DND-41 (cell line): ENCODE results near the gene SPECC1.

Experiments used
- EZH2 ChIP-seq: IDR thresholded peaks from 3 replicates; pipeline ENCODE4 v1.6.1; 2012; ENCODE audit warnings: borderline replicate concordance, low read depth, mild to moderate bottlenecking, moderate library complexity, low read length, inconsistent platforms; ENCODE audit not compliant: severe bottlenecking
- TF ChIP-seq, protein P1 (sequence below): IDR thresholded peaks from 2 replicates; pipeline ENCODE4 v1.5.1; 2012; ENCODE audit warnings: borderline replicate concordance, low read length, moderate library complexity, mild to moderate bottlenecking; ENCODE audit not compliant: poor library complexity, severe bottlenecking; ENCODE audit errors: extremely low read depth

DNA sequence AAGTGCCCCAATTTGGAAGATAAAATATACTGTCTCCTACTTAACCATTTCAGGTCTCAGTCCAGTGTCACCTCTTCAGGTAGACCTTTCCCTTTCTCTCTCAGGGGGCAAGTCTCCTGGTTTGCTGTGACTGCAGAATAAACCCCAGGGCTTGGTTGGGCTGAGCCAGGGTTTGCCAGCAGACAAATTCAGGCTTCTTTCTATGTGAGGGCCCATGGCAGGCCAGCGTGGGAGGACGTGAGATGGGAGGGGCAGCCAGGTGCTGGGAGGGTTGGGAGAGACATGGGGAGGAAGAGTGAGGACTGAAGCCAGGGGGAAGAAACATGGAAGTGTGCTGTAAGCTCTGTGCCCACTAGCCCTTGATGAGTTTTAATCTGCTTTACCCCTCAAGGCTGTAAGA, 163.2 kb downstream of the SPECC1 start:
- TF ChIP-seq, protein P1, sequence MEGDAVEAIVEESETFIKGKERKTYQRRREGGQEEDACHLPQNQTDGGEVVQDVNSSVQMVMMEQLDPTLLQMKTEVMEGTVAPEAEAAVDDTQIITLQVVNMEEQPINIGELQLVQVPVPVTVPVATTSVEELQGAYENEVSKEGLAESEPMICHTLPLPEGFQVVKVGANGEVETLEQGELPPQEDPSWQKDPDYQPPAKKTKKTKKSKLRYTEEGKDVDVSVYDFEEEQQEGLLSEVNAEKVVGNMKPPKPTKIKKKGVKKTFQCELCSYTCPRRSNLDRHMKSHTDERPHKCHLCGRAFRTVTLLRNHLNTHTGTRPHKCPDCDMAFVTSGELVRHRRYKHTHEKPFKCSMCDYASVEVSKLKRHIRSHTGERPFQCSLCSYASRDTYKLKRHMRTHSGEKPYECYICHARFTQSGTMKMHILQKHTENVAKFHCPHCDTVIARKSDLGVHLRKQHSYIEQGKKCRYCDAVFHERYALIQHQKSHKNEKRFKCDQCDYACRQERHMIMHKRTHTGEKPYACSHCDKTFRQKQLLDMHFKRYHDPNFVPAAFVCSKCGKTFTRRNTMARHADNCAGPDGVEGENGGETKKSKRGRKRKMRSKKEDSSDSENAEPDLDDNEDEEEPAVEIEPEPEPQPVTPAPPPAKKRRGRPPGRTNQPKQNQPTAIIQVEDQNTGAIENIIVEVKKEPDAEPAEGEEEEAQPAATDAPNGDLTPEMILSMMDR = no peak
- no peak for TF ChIP-seq EZH2
